Non-pigmented ciliary epithelial cell (primary cell): ENCODE measurements around the gene COX8A.

Source experiments
- DNase-seq: peaks from one replicate; pipeline ENCODE4 v3.0.0-alpha.2; 2010; ENCODE audit warnings: low read depth

COX8A gene

GRCh38 chr11:64021757-64022093, 47.3 kb downstream of the COX8A start:
- DNase-seq, result no peak

GRCh38 chr11:64022125-64022784, 47.8 kb downstream of the COX8A start:
- DNase-seq, result no peak

- DNase-seq, result no peak
Measured at GRCh38 chr11:64023712-64024710, 49.6 kb downstream of the COX8A start.

- no peak for DNase-seq
Measured at GRCh38 chr11:64025205-64025604, 50.8 kb downstream of the COX8A start.
